T-helper 2 cell (primary cell): ENCODE measurements around the gene BRAT1.
A peak's percentile ranks its signal among the peaks of the same experiment; 100 is the strongest.
"Not testable (repeated sequence)": the region's sequence is repeated elsewhere in the genome, so short reads cannot be mapped to it uniquely, and the experiment has no call there.

Experiments
- DNase-seq, 5 experiments: peaks; one replicate each; pipeline versions ENCODE4 v3.0.0 to v3.0.0-alpha.2; 2012 to 2022

Gene BRAT1

DNA sequence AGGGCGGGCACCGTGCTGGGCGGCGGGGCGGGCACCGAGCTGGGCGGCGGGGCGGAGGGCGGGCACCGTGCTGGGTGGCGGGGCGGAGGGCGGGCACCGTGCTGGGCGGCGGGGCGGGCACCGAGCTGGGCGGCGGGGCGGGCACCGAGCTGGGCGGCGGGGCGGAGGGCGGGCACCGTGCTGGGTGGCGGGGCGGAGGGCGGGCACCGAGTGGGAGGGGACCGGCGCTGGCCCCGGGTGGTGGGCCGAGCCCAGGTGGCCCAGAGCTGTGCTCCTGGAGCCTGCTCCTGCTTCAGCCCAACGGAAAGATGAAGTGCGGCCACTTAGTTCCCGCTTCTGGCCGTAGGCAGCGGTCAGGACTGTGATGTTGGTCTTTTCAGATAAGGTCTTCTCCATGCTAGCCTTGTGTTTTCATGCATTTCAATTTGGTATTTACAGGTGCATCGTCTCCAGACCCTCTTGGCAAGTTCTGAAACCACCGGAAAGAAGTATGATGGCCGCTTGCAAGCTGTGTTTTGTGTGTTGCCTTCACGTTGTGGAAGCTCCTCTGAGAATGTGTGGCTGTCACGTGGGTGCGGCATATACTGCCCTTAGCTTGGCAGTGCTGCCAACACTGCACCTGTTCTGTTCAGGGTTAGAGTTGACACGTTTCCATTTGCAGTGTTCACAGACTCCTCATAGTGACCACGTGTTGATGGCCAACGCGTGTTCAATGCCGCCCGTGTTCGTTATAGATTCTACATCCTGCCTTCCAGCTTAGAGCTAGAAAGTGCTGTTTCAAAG, 28.7 kb upstream of the BRAT1 start:
- no peak for DNase-seq

DNA sequence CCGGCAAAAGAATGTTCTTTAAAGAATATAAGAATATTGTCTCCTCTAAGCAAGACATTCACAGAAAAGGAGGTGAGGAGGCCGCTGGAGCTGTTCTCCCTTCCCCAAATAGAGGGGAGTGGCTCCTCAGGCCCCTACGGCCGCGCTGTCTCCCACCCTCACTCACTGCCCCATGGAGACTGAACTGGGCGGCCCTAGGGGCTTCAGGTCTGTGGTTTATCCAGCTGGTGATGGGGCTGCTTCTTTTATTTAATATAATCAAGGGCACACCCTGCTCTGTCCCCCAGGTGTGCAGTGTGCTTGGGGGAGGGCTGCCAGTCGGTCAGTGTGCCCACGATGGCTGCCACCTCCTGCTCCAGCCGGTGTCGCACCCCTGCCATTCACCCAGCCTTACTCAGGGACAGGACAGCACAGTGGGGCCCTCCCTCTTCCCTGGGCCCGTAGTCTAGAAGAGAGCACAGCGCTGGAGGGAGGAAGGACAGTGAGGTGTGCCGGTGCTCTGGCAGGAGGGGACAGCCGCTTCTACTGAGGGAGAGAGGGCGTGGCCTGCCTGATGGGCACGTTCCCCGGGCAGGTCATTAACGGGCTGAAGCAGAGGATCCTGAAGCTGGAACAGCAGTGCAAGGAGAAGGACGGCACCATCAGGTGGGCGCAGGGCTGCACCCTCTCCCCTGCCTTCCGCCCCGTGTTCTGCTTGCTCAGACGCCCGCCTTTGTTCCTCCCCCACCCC, 26.8 kb upstream of the BRAT1 start:
- no peak for DNase-seq

DNA sequence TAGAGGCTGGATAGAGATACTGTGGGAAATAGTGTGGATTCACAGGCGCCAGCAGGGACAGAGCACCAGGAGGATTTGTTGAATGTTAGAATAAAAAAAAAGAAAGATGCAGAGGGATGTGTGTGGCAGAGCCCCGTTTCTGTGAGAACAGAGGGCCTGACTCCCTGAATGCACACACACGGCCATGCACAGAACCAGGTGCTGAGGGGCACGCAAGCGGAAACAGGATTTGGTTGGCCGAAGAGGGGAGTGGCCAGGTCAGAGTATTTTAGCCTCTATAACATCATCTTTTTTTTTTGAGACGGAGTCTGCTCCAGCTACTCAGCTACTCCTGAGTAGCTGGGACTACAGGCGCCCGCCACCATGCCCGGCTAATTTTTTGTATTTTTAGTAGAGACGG, 25.3 kb upstream of the BRAT1 start:
- no peak for DNase-seq

DNA sequence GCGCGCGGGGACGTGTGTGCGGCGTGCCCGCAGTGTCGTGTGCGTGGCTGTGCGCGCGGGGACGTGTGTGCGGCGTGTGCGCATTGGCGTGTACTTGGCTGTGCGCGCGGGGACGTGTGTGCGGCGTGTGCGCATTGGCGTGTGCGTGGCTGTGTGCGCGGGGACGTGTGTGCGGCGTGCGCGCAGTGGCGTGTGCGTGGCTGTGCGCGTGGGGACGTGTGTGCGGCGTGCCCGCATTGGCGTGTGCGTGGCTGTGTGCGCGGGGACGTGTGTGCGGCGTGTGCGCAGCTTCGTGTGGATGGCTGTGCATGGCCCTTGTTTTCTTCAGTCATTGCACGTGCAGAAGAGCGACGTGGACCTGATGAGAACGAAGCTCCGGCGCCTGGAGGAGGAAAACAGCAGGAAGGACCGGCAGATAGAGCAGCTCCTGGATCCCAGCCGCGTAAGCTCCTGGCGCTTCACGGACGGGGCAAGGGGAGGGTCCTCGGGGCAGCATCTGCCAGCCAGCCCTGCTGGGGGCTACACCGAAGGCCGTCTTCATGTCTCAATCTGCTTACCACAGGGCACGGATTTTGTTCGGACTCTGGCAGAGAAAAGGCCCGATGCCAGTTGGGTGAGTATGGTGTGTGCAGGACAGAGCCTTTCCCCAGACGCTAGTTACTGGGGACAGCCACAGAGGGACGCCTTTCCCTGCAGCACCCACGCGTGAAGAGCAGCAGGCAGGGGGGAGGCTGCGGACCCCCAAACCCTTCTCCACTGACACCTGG, 22.8 kb upstream of the BRAT1 start:
- DNase-seq, result no peak

DNA sequence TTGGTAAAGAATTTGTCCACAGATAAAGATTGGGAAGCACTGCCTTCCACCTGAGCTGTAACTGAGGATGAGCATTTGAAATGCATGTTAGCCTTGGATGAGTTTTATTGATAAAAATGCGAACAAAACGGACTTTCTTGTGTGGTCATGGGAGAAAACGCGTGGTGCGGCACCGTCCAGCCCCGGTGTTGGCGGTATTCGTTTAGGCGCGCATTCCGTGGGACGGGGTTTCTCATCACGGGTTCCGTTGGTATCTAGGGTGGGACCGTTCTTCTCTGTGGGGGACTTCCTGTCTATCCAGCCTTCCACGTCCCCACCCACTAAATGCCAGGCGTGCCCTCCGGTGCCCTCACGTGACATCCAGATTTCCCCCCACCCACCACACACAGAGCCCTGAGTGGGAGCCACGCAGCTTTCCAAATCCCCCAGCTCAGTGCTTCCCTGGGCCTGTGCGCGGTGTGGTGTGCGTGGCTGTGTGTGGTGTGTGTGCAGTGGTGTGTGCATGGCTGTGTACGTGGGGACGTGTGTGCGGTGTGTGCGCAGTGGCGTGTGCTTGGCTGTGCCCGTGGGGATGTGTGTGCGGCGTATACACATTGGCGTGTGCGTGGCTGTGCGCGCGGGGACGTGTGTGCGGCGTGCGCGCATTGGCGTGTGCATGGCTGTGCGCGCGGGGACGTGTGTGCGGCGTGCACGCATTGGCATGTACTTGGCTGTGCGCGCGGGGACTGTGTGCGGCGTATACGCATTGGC, 21.6 kb upstream of the BRAT1 start:
- DNase-seq, result no peak

DNA sequence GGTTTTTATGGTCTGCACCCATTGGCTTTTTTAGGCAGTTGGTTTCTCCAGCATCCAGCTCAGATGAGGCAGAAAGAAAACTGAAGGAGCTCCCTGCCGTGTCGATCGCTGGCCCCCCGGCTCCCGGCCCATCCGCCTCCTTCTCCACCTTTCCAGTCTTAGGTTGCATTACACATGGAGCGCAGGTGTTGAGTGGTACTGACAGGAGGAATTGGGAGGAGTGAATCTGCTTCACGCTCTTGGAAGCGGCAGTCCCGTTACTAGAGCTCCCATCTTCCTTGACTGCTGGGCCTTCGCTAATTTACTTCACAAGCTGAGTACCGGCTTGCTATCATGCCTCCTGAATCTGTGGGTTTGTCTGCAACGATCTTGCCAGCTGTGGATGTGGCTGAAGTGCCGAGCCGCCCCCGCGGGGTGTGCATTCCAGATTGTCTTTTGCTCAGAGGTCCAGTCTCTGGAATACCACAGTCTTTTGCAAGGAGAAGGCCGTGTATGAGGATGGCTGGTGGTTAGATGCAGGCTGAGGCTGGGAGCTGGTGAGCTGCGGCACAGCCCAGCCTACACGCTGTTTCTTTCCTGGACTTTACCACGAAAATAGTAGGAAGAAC, 20.5 kb upstream of the BRAT1 start:
- no peak for DNase-seq

DNA sequence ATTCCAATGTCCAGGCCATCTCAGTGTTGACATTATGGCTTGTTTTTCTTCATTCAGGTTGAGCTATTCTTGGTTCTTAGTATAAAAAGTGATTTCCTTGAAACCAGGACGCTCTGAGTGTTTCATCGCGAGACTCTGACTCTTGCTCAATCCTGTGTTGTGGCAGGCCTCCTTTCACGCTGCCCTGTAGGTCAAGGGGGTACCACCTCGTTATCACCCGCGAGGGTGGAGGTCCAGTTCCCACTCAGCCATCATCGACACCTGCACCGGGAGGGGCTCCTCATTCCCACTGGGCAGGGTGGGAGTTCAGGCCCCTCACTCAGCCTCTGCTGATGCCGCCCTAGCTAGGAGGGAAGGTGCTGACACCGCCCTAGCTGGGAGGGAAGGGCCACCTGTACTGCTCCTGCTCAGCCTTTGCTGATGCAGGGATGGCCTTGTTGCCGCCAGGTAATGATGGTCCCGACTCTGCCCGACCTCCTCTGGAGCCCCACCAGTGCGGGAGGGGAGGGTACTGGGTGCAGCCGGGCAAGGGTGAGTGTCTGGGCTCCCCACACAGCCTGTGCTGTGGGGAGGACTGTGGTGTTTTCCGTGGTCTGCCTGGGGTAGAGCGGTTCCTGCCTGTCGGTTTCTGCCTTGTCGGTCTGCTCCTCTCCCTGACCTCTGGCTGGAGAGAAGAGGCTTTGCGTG, 19.9 kb upstream of the BRAT1 start:
- DNase-seq, result no peak

DNA sequence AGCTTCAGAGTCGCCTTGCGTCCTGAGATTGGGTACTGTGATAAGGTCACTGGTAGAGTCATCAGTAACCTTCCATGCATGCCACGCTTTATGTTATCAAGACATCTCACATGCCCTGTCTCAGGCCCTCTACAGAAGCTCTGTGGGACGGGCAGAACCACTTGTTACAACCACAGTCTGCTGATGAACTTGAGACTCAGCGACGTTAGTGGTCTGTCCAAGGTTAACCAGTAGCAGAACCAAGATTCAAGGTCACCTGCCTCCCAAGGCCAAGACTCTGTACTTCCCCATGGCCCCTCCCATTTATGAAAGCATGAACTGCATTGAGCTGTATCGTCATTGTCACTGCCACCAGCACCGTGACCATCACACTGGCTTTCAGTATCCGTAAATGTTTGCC, 18.4 kb upstream of the BRAT1 start:
- DNase-seq, result no peak

DNA sequence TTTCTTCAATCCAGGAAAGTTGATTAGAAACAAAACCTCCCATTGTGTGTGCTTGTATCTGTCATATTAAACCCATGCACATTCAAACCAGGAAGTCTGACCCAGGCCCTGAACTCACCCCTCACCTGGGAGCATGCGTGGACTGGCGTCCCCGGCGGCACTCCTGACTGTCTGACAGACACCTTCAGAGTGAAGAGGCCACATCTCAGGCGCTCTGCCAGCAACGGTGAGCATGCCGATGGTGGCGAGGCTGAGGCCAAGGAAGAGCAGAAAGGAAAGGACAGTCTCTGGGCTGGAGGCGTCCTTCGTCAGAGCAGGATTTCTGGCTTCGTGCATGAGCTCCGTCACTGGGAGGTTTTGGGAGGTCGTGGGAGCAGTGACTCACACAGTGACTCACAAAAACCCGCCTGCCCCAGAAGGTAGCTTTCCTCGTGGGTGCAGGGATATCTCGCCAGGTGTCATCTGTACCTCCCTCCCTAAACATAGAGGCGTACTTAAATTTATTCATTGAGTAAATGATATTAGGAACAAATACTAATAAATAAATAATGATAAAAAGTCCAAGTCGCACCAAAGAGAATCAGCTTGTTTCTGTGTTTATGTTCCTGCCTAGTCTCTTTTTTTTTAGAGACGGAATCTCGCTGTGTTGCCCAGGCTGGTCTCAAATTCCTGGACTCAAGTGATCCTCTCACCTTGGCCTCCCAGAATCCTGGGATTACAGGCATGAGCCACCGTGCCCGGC, 16.9 kb upstream of the BRAT1 start:
- DNase-seq, result no peak

DNA sequence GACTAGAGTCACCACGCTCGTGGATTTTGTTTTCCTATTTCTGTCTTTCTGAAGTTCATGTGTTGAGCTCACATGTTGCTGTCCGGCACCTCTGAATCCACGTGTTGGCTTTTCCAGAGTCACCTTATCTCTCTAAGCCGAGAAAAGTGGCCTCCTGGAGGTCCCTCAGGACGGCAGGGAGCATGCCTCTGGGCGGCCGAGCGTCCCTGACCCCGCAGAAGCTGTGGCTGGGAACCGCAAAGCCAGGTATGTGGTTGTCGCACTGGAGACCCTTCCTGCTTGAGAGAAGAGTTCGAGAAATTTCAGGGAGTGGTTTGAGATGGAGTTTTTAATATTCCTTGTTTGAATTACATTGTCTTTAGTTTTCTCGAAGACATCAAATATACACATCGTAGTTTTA, 16.1 kb upstream of the BRAT1 start:
- DNase-seq, result no peak

DNA sequence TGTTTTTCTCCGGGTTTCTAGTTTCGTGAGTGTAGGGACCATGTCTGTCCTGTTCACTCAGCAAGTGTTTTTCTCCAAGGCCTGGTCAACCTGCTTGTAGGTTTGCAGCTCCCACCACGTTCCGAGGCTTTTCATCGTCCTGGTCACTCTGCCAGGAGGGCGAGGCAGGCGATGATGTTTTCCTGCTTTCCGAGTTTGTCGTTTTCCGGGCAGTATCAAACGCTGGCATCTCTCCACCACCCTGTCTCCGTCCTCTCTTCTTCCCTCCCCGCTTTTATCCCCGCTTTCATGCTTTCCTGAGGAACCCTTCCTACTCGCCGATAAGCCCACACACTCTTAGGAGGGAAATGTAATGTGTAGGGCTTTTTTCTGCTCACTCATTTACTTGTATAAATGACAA, 14.7 kb upstream of the BRAT1 start:
- no peak for DNase-seq

DNA sequence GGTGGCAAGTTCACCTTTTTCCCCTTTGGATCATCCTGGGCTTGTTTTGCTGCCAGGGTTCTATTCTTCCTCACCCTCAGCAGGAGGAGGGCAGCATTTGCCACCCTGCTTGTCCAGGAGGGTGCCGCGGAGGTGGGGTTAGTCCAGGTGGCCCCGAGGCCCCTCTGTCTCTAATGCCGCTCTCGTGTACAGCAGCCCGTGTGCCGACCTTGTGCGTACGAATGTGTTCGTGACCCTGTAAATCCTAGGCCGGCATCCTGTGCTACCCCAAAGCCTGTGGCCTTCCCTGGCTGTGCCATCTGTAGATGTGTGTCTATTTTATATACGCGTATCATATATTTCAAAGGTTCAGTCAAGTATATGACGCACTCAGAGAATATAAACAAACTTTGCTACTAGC, 14.1 kb upstream of the BRAT1 start:
- no peak for DNase-seq

DNA sequence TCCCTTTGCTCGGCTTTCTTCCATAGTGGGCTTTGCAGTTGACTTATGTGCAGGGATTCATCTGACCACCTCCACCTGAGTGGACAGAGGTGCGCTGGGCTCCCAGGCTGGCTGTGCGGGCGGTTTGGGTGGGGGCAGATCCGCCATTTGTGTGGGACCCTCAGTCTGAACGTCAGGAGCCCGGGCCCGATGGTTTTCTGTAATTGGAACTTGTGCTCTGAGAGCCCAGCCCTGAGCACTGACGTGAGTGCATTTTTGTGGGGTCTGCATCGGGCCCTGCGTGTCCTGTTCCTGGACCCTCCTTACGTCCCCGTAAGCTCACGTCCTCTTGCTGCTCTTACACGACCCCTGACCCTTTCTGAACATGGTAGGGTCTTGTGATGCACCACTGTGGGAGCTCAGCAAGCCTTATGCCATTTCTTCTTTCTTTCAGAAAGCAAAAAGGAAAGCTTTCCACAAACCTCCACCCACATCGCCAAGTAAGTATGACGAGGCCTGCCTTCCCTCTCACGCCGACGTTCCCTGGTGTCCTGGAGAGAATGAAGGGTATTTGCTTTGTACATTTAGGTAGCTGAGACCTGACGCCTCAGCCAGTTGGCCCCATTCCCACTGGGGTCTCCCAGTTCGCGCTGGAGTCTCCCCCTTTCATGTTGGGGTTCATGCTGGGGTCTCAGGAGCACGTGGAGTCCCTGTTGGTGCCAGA, 13.3 kb upstream of the BRAT1 start:
- no peak for DNase-seq

DNA sequence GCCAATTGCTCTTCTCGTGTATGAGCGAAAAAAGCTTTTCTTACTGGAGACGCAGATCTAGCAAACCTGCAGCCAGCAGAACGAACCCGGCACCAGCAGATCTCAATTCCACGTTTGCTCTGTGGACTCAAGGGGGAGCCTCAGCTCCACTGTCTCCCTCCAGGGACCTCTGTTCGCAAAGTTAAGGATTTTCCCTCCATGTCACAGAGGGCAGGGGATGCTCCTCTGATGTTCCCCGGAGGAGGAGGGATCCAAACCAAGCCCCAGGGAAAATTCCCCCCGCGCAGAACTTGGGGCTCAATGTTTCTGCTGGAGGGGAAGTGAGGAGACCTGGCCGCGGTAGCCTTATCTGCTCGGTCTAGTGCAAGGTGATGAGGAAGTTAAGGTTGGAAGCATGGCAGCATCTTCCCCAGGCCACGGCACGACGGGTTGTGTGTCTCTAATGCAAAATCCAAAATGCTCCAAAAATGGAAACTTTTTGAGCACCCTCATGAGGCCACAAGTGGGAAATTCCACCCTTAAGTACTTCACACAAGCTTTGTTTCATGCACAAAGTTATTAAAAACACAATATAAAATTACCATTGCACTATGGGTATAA, 12.5 kb upstream of the BRAT1 start:
- no peak for DNase-seq

DNA sequence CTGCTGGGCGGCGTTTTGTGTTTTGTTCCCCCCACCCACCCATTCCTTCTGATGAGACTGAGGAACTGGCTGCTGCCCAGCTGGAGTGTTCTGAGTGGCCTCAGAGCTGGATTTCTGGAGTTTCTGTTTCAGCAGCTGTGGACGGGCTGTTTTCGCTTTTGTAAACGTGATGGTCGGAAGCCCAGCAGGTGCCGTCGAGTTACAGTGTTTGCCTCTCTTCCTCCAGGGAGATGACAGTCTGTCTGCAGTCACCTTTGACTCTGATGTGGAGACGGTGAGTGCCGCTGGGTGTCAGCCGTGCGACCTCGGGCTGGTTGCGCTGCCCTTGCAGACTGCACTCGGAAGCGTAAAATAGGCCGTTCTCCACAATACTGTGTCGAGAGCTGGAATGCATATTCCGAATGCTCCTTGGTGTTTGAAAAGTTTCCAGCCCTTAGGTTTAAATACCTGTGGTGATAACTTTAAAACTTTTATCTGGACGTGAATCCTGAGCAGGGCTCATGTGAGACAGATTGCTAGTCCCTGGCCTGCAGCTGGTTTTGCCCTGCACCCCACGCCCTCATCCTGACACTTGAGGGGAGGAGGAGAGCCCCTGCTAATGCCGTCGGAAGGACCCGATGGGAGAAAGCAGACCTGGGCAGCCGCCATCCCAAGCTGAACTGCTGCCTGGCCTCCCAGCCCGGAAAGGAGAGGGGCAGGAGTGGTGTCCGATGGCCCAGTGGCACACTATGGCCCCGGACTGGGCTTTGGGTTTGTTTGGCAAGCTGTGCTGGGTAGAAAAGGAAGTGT, 11.8 kb upstream of the BRAT1 start:
- DNase-seq, result peak in 1 of 5 experiments; percentile 77

DNA sequence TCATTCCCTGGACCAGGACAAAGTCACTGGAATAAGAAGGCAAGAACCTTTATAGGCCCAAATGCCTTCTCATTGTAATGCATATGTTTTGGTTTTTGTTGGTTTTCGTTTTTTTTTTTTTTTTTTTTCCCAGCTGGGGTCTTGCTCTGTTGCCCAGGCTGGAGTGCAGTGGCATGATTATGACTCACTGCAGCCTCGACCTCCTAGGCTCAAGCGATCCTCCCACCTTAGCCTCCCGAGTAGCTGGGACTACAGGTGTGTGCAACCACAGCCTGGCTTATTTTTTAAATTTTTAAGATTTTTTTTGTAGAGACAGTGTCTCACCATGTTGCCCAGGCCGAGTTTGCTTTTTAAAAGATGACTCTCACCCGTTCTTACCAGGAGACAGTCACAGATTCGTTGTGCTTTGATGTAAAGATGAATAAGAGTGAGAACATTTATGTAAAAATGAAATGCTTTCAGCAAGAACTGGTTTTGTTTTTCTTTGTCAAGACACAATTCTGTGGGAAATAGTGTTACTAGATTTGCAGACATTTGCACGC, 11.1 kb upstream of the BRAT1 start:
- no peak for DNase-seq

DNA sequence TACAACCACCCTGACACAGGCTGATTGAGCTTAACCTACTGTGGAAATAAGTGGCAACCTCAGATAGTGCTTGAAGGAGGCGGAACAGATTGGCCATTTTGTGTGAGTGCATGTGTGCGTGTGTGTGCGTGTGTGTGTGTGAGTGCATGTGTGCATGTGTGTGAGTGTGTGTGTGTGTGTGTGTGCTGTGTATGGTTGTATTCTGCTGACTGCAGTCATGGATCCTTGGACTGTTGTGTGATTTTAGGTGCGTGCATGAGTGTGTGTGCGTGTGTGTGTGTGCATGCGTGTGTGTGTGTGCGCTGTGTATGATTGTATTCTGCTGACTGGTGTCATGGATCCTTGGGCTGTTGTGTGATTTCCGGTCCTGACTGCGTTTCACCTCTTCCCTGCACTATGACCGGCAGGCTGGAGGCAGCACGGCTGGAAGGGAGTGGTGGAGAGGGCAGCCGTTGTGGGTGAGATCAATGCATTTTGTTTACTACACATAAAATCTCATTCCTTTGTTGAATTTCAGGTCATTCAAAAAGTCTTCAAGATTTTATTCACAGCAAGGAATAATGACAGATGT, 9.7 kb upstream of the BRAT1 start:
- DNase-seq, result no peak

DNA sequence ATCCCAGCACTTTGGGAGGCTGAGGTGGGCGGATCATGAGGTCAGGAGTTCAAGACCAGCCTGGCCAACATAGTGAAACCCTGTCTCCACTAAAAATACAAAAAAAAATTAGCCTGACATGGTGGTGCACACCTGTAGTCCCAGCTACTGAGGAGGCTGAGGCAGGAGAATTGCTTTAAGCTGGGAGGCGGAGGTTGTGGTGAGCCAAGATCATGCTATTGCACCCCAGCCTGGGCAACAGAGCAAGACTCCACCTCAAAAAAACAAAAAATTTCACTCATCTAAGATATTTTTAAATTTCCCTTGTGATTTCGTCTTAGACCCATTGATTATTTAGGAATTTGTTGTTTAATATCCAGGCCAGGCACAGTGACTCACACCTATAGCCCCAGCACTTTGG, 8.6 kb upstream of the BRAT1 start:
- not testable (repeated sequence) for DNase-seq
